Skeletal muscle satellite cell (primary cell): ENCODE data around the gene PRKRIP1.

Experiments
- H3K27me3 ChIP-seq: 2 replicates; pipeline ENCODE4 v1.7.0; 2013; ENCODE audit warnings: low read length; ENCODE audit not compliant: control insufficient read depth, insufficient read depth
- H3K36me3 ChIP-seq: 2 replicates; pipeline ENCODE4 v1.7.0; 2013; ENCODE audit warnings: mild to moderate bottlenecking, control low read depth, low read length; ENCODE audit not compliant: insufficient read depth
- H3K4me1 ChIP-seq: 2 replicates; pipeline ENCODE4 v1.7.0; 2013; ENCODE audit warnings: low read length; ENCODE audit not compliant: control insufficient read depth, insufficient read depth
- H3K4me2 ChIP-seq: 2 replicates; pipeline ENCODE4 v1.7.0; 2013; ENCODE audit warnings: mild to moderate bottlenecking, low read length
- H3K4me3 ChIP-seq: 2 replicates; pipeline ENCODE4 v1.7.0; 2013; ENCODE audit warnings: low read length
- H3K9ac ChIP-seq: 2 replicates; pipeline ENCODE4 v1.7.0; 2013; ENCODE audit warnings: mild to moderate bottlenecking, low read depth, low read length, moderate library complexity
- H3K9me3 ChIP-seq: replicated peaks from 2 replicates; pipeline ENCODE4 v1.7.0; 2013; ENCODE audit warnings: mild to moderate bottlenecking, control low read depth, low read length

The PRKRIP1 gene

GRCh38 chr7:102421706-102422240 is 25.6 kb downstream of the PRKRIP1 start:
- Histone ChIP-seq H3K9ac (no peak overlapping the region), H3K27me3 (no peaks in the 10 kb centered on the region), H3K9me3 (no peaks in the 10 kb centered on the region), H3K4me1 (no peaks in the 10 kb centered on the region), H3K4me3 (no peak overlapping the region), H3K36me3 (peaks cover 57% of the 10 kb centered on the region), H3K4me2 (no peak overlapping the region)

- Histone ChIP-seq H3K36me3 (peaks cover 46% of the 10 kb centered on the region), H3K4me2 (no peak overlapping the region), H3K9ac (no peak overlapping the region), H3K9me3 (no peaks in the 10 kb centered on the region), H3K4me1 (no peaks in the 10 kb centered on the region), H3K4me3 (no peak overlapping the region), H3K27me3 (no peaks in the 10 kb centered on the region)
These were observed 28.0 kb downstream of the PRKRIP1 start for GRCh38 chr7:102424129-102424551.

- Histone ChIP-seq H3K4me2 (no peak overlapping the region), H3K9me3 (no peaks in the 10 kb centered on the region), H3K36me3 (peaks cover 42% of the 10 kb centered on the region), H3K27me3 (no peaks in the 10 kb centered on the region), H3K4me3 (no peak overlapping the region), H3K4me1 (no peaks in the 10 kb centered on the region), H3K9ac (no peak overlapping the region)
These were observed 28.6 kb downstream of the PRKRIP1 start for GRCh38 chr7:102424787-102425218.

- Histone ChIP-seq H3K36me3 (peaks cover 37% of the 10 kb centered on the region), H3K4me1 (no peaks in the 10 kb centered on the region), H3K4me2 (no peak overlapping the region), H3K9ac (no peak overlapping the region), H3K4me3 (no peak overlapping the region), H3K27me3 (no peaks in the 10 kb centered on the region), H3K9me3 (no peaks in the 10 kb centered on the region)
These were observed 29.6 kb downstream of the PRKRIP1 start for GRCh38 chr7:102425639-102426267.

- H3K4me3 ChIP-seq, result no peak overlapping the region
- no peaks in the 10 kb centered on the region for H3K27me3 ChIP-seq
- H3K36me3 ChIP-seq, result peaks cover 34% of the 10 kb centered on the region
- no peak overlapping the region for H3K9ac ChIP-seq
- no peaks in the 10 kb centered on the region for H3K9me3 ChIP-seq
- H3K4me1 ChIP-seq, result no peaks in the 10 kb centered on the region
- H3K4me2 ChIP-seq, result no peak overlapping the region
These were observed 30.3 kb downstream of the PRKRIP1 start for GRCh38 chr7:102426268-102427018.

GRCh38 chr7:102427019-102427405 is 30.8 kb downstream of the PRKRIP1 start:
- Histone ChIP-seq H3K9me3 (no peaks in the 10 kb centered on the region), H3K4me1 (no peaks in the 10 kb centered on the region), H3K27me3 (no peaks in the 10 kb centered on the region), H3K9ac (no peak overlapping the region), H3K36me3 (peaks cover 34% of the 10 kb centered on the region), H3K4me3 (no peak overlapping the region), H3K4me2 (no peak overlapping the region)

GRCh38 chr7:102429141-102429899 is 33.2 kb downstream of the PRKRIP1 start:
- Histone ChIP-seq H3K4me3 (no peak overlapping the region), H3K9me3 (no peaks in the 10 kb centered on the region), H3K4me1 (peaks cover 3% of the 10 kb centered on the region)

GRCh38 chr7:102431617-102432298 is 35.6 kb downstream of the PRKRIP1 start:
- no peaks in the 10 kb centered on the region for H3K27me3 ChIP-seq
- H3K36me3 ChIP-seq, result peaks cover 8% of the 10 kb centered on the region
- no peak overlapping the region for H3K9ac ChIP-seq
- no peaks in the 10 kb centered on the region for H3K9me3 ChIP-seq
- H3K4me1 ChIP-seq, result peaks cover 7% of the 10 kb centered on the region
- H3K4me2 ChIP-seq, result no peak overlapping the region
- H3K4me3 ChIP-seq, result no peak overlapping the region

More at GRCh38 chr7:102429141-102429899, 33.2 kb downstream of the PRKRIP1 start:
- Histone ChIP-seq H3K27me3 (no peaks in the 10 kb centered on the region), H3K36me3 (peaks cover 23% of the 10 kb centered on the region), H3K4me2 (no peak overlapping the region), H3K9ac (no peak overlapping the region)

GRCh38 chr7:102432442-102433218 is 36.5 kb downstream of the PRKRIP1 start:
- no peaks in the 10 kb centered on the region for H3K27me3 ChIP-seq
- H3K36me3 ChIP-seq, result peaks cover 3% of the 10 kb centered on the region
- H3K4me3 ChIP-seq, result peak overlapping the region; percentile 87
- H3K4me2 ChIP-seq, result peak overlapping the region; percentile 96
- H3K9me3 ChIP-seq, result no peaks in the 10 kb centered on the region
- H3K4me1 ChIP-seq, result peaks cover 7% of the 10 kb centered on the region
- peak overlapping the region; percentile 83 for H3K9ac ChIP-seq

GRCh38 chr7:102433219-102434038 is 37.3 kb downstream of the PRKRIP1 start, which contains the start of gene ORAI2:
Gene ORAI2, plus strand, starts transcription at chr7:102433575. Its CDS starts 5,382 bp downstream, at chr7:102438957.
- peak within 1 kb of the TSS; percentile 96 for H3K4me2 ChIP-seq
- H3K4me1 ChIP-seq, result peaks cover 7% of the 10 kb centered on the region
- peak within 1 kb of the TSS; percentile 87 for H3K4me3 ChIP-seq

More at GRCh38 chr7:102433219-102434038, 37.3 kb downstream of the PRKRIP1 start, which contains the start of gene ORAI2:
- Histone ChIP-seq H3K27me3 (no peaks in the 10 kb centered on the region), H3K9me3 (no peaks in the 10 kb centered on the region), H3K9ac (peak within 1 kb of the TSS; percentile 83), H3K36me3 (peaks cover 3% of the 10 kb centered on the region)
